PC-3 (cell line): ENCODE data around the gene CLPSL2.

Experiments used
- CTCF ChIP-seq: fragments of 300-600 bp; sonication (generic); conservative IDR thresholded peaks from 2 replicates; pipeline ENCODE4 v1.5.1; 2017; ENCODE audit warnings: antibody characterized with exemption, low read depth, mild to moderate bottlenecking, low read length
- EZH2phosphoT487 ChIP-seq: fragments of 300-600 bp; sonication (generic); IDR thresholded peaks from 2 replicates; pipeline ENCODE4 v1.6.1; 2018; ENCODE audit warnings: mild to moderate bottlenecking, antibody characterized with exemption, low read length, borderline replicate concordance

GRCh38 chr6:35776364-35777215, at the start of gene CLPSL2:
- TF ChIP-seq CTCF (no peak), EZH2phosphoT487 (no peak)
